MM.1S (cell line): ENCODE data around the gene ZCCHC24.

ENCODE experiments used
- DNase-seq: peaks from one replicate; pipeline ENCODE4 v3.0.0-alpha.2; 2015
- H2AFZ ChIP-seq: fragments of 300-600 bp; sonication (generic); 2 replicates; pipeline ENCODE4 v1.6.0; 2016; ENCODE audit warnings: antibody characterized with exemption, low read length
- H3F3A ChIP-seq: fragments of 300-600 bp; sonication (generic); 2 replicates; pipeline ENCODE4 v1.6.1; 2016; ENCODE audit warnings: mild to moderate bottlenecking, antibody characterized with exemption, low read length, moderate library complexity, mixed read lengths; ENCODE audit not compliant: insufficient read depth
- H3K27ac ChIP-seq: fragments of 300-600 bp; sonication (generic); 2 replicates; pipeline ENCODE4 v1.5.1; 2016; ENCODE audit warnings: mild to moderate bottlenecking, low read length
- H3K27me3 ChIP-seq: fragments of 300-600 bp; sonication (generic); replicated peaks from 2 replicates; pipeline ENCODE4 v1.6.0; 2016; ENCODE audit warnings: low read length; ENCODE audit not compliant: insufficient read depth
- H3K36me3 ChIP-seq: fragments of 300-600 bp; sonication (generic); replicated peaks from 2 replicates; pipeline ENCODE4 v1.6.1; 2016; ENCODE audit warnings: mild to moderate bottlenecking, low read length, mixed read lengths; ENCODE audit not compliant: insufficient read depth
- H3K4me1 ChIP-seq: fragments of 300-600 bp; sonication (generic); 2 replicates; pipeline ENCODE4 v1.6.1; 2016; ENCODE audit warnings: low read length, mixed read lengths
- H3K4me2 ChIP-seq: fragments of 300-600 bp; sonication (generic); 2 replicates; pipeline ENCODE4 v1.6.0; 2016; ENCODE audit warnings: low read depth, low read length
- H3K4me3 ChIP-seq: fragments of 300-600 bp; sonication (generic); 2 replicates; pipeline ENCODE4 v1.5.1; 2016; ENCODE audit warnings: low read length, mixed read lengths
- H3K79me2 ChIP-seq: fragments of 300-600 bp; sonication (generic); 2 replicates; pipeline ENCODE4 v1.6.1; 2016; ENCODE audit warnings: mixed run types, low read length, mixed read lengths
- H3K9ac ChIP-seq: fragments of 300-600 bp; sonication (generic); 2 replicates; pipeline ENCODE4 v1.6.1; 2016; ENCODE audit warnings: low read length, mixed read lengths
- H3K9me2 ChIP-seq: fragments of 300-600 bp; sonication (generic); replicated peaks from 2 replicates; pipeline ENCODE4 v1.6.1; 2016; ENCODE audit warnings: mild to moderate bottlenecking, low read length, mixed read lengths; ENCODE audit not compliant: insufficient read depth
- H3K9me3 ChIP-seq: fragments of 300-600 bp; sonication (generic); replicated peaks from 2 replicates; pipeline ENCODE4 v1.6.1; 2016; ENCODE audit warnings: mild to moderate bottlenecking, low read length, mixed read lengths; ENCODE audit not compliant: insufficient read depth
- H4K20me1 ChIP-seq: fragments of 300-600 bp; sonication (generic); 2 replicates; pipeline ENCODE4 v1.6.1; 2016; ENCODE audit warnings: mild to moderate bottlenecking, low read length, moderate library complexity, mixed read lengths; ENCODE audit not compliant: insufficient read depth
- CTCF ChIP-seq: fragments of 300-600 bp; sonication (generic); IDR thresholded peaks from 2 replicates; pipeline ENCODE4 v1.5.1; 2016; ENCODE audit warnings: antibody characterized with exemption, low read length, mixed read lengths
- EZH2 ChIP-seq: fragments of 300-600 bp; sonication (generic); optimal IDR thresholded peaks from 2 replicates; pipeline ENCODE3; 2017; ENCODE audit warnings: low read depth, mild to moderate bottlenecking, antibody characterized with exemption, low read length, mixed read lengths
- EZH2phosphoT487 ChIP-seq: fragments of 300-600 bp; sonication (generic); IDR thresholded peaks from 2 replicates; pipeline ENCODE4 v1.6.1; 2018; ENCODE audit warnings: antibody characterized with exemption, low read length

ZCCHC24 gene

DNA sequence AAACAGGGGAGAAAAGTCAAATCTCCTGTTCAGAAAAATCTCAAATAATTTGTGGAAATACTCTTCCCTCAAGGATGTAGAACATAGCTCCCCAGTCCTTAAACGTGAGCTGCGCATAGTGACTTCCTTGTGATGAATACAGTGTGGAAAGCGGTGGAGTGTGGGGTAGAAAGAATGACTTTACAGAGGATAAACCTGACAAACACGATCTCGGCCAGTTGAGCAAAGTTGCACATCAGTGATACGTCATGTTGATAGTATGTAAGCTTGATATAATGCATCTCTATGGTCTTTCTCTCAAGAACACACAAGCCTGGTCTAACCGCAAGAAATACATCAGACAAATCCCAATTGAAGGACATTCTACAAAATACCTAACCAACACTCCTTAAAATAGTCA, 32.0 kb upstream of the ZCCHC24 start:
- DNase-seq, result no peak
- TF ChIP-seq EZH2, result no peak
- no peak for TF ChIP-seq EZH2phosphoT487
- TF ChIP-seq CTCF, result no peak

DNA sequence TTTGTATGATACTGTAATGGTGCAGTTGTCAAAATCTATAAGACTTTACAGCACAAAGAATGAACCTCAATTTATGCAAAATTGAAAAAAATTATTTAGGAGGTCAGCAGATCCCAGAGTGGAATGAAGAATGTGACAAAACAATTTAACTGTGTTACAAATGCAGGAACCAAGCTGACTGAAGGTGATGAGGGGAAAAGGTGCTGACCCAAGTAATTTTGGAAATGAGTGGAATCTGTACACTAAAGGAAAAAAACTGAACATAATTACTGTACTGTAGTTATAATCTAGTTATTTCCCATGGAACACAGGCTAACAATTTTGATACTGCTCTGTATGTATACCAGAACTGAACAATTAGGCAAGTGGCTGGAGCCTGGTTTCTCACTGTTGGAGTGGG, 31.2 kb upstream of the ZCCHC24 start:
- Histone ChIP-seq H3K4me2 (no peak overlapping the region), H3K27ac (no peak overlapping the region), H3K27me3 (no peaks in the 10 kb centered on the region), H3K36me3 (no peaks in the 10 kb centered on the region), H3K9ac (no peak overlapping the region), H3K9me2 (no peaks in the 10 kb centered on the region), H4K20me1 (no peaks in the 10 kb centered on the region), H2AFZ (no peak overlapping the region), H3K4me1 (no peaks in the 10 kb centered on the region), H3F3A (no peaks in the 10 kb centered on the region), H3K79me2 (no peaks in the 10 kb centered on the region), H3K4me3 (no peak overlapping the region), H3K9me3 (no peaks in the 10 kb centered on the region)
- no peak for TF ChIP-seq EZH2phosphoT487
- TF ChIP-seq EZH2, result no peak
- no peak for DNase-seq

More for the DNA sequence above, 32.0 kb upstream of the ZCCHC24 start:
- H3K27me3 ChIP-seq, result no peaks in the 10 kb centered on the region
- H3K9me2 ChIP-seq, result no peaks in the 10 kb centered on the region
- H3K9ac ChIP-seq, result no peak overlapping the region
- H3K27ac ChIP-seq, result no peak overlapping the region
- H3K79me2 ChIP-seq, result no peaks in the 10 kb centered on the region
- H2AFZ ChIP-seq, result no peak overlapping the region
- H3K4me2 ChIP-seq, result no peak overlapping the region
- no peaks in the 10 kb centered on the region for H3K36me3 ChIP-seq
- no peak overlapping the region for H3K4me3 ChIP-seq
- H3K4me1 ChIP-seq, result no peaks in the 10 kb centered on the region
- H4K20me1 ChIP-seq, result no peaks in the 10 kb centered on the region
- no peaks in the 10 kb centered on the region for H3F3A ChIP-seq
- H3K9me3 ChIP-seq, result no peaks in the 10 kb centered on the region

DNA sequence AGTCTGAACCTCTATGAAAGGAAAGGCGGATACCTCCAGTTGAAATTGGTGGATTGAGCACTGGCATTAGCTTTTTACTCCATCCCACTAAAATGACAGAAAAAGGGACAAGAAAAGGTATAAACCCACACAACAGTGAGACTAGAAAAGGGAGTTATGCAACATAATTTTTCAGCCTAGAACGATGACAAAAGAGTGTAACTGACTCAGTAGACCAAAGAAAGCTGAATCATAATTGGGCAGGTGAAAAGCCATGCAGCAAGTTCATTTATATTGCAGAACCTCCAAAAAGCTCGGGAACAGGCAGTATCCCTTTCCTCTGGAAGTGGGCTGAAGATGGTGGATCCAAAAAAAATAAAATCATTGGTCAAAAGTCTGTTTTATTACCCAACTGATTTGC, 30.5 kb upstream of the ZCCHC24 start:
- H3K79me2 ChIP-seq, result no peaks in the 10 kb centered on the region
- H3K9me2 ChIP-seq, result no peaks in the 10 kb centered on the region
- no peaks in the 10 kb centered on the region for H3F3A ChIP-seq
- no peak overlapping the region for H2AFZ ChIP-seq
- no peaks in the 10 kb centered on the region for H4K20me1 ChIP-seq
- H3K27ac ChIP-seq, result no peak overlapping the region
- no peaks in the 10 kb centered on the region for H3K36me3 ChIP-seq
- no peak overlapping the region for H3K4me3 ChIP-seq
- no peak for DNase-seq
- no peaks in the 10 kb centered on the region for H3K27me3 ChIP-seq
- H3K9me3 ChIP-seq, result no peaks in the 10 kb centered on the region
- no peaks in the 10 kb centered on the region for H3K4me1 ChIP-seq
- H3K9ac ChIP-seq, result no peak overlapping the region
- TF ChIP-seq EZH2 (no peak), EZH2phosphoT487 (no peak), CTCF (no peak)
- no peak overlapping the region for H3K4me2 ChIP-seq

- no peak for DNase-seq
- no peak overlapping the region for H3K27ac ChIP-seq
- H3K4me2 ChIP-seq, result no peak overlapping the region
- no peaks in the 10 kb centered on the region for H3K4me1 ChIP-seq
- H3K79me2 ChIP-seq, result no peaks in the 10 kb centered on the region
- H2AFZ ChIP-seq, result no peak overlapping the region
- TF ChIP-seq EZH2phosphoT487 (no peak), EZH2 (no peak), CTCF (no peak)
- H3K9me2 ChIP-seq, result no peaks in the 10 kb centered on the region
- no peaks in the 10 kb centered on the region for H3K36me3 ChIP-seq
- H3F3A ChIP-seq, result no peaks in the 10 kb centered on the region
- H3K9me3 ChIP-seq, result no peaks in the 10 kb centered on the region
- H3K9ac ChIP-seq, result no peak overlapping the region
- H4K20me1 ChIP-seq, result no peaks in the 10 kb centered on the region
- H3K4me3 ChIP-seq, result no peak overlapping the region
- H3K27me3 ChIP-seq, result no peaks in the 10 kb centered on the region
Measured at GRCh38 chr10:79475119-79475653, 29.8 kb upstream of the ZCCHC24 start.
